SK-N-MC (cell line): ENCODE measurements around the gene SH3RF3.

ENCODE experiments used
- DNase-seq: peaks from one replicate; pipeline ENCODE4 v3.0.0-alpha.2; 2011; ENCODE audit warnings: low read depth, low spot score
- H3K27ac ChIP-seq: fragments of 200-600 bp; sonication (generic); 2 replicates; pipeline ENCODE4 v1.5.1; 2016; ENCODE audit warnings: mixed run types
- H3K36me3 ChIP-seq: fragments of 200-600 bp; sonication (generic); 2 replicates; pipeline ENCODE4 v1.6.1; 2017; ENCODE audit warnings: antibody characterized with exemption, low read length, mixed read lengths; ENCODE audit not compliant: insufficient read depth
- H3K4me3 ChIP-seq: fragments of 200-600 bp; sonication (generic); 2 replicates; pipeline ENCODE4 v1.5.1; 2016
- H3K9ac ChIP-seq: fragments of 200-600 bp; sonication (generic); 2 replicates; pipeline ENCODE4 v1.8.0; 2017; ENCODE audit warnings: mixed run types, mixed read lengths; ENCODE audit not compliant: insufficient read length
- H3K9me3 ChIP-seq: fragments of 200-600 bp; sonication (generic); 2 replicates; pipeline ENCODE4 v1.6.1; 2017; ENCODE audit warnings: low read depth, mild to moderate bottlenecking, antibody characterized with exemption, low read length, moderate library complexity, mixed read lengths
- EZH2 ChIP-seq: fragments of 200-600 bp; sonication (generic); IDR thresholded peaks from one replicate; pipeline ENCODE4 v1.6.1; 2017; ENCODE audit warnings: antibody characterized with exemption
- FOXP2 ChIP-seq: optimal IDR thresholded peaks from 2 replicates; pipeline ENCODE3; 2011; ENCODE audit warnings: mild to moderate bottlenecking, moderate library complexity; ENCODE audit not compliant: insufficient read depth; ENCODE audit errors: extremely low read length, control extremely low read depth
- POLR2AphosphoS5 ChIP-seq: IDR thresholded peaks from 2 replicates; pipeline ENCODE4 v1.6.1; 2012; ENCODE audit warnings: mild to moderate bottlenecking, low read depth, low read length, borderline replicate concordance

Gene SH3RF3

DNA sequence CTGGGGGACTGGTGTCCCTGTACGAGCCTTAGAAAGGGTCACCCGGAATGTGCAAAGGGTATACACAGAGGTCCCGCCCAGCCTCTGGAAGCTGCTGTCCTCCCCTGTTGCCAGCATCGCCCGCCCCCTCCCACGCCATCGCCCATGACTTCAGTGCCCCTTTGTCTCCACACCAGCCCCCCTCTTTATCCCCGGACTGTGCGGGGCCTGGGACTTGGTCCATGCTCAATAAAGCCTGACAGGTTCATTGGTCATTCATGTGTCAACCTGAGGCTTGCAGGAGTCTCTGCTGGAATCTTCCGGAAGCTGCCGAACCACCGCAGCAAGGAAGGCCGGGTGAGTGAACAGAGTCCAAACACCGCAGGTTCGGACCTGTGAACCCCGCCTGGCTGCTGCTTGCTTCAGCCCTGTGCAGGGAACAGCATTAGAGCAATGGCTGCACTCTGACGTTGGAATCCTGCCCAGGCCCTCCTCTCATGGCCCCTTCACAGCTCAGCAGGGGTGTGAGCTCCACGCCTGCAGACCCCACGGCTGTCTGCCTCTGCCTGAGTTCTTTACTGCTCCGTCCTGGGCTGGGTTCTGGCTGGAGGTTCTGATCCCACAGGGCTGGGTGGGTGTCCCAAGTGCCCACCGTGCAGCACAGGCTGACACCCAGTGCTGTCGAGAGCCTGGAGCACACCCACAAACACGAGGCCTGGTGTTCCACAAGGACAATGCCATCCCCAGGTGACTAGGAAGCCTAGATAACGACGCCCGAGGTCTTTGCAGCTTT is 388.3 kb downstream of the SH3RF3 start:
- no peak for TF ChIP-seq POLR2AphosphoS5
- no peak for TF ChIP-seq FOXP2
- TF ChIP-seq EZH2 = no peak
- H3K36me3 ChIP-seq = no peaks in the 10 kb centered on the region
- H3K27ac ChIP-seq = no peak overlapping the region
- H3K9ac ChIP-seq = no peak overlapping the region
- DNase-seq = no peak
- no peak overlapping the region for H3K4me3 ChIP-seq
- no peaks in the 10 kb centered on the region for H3K9me3 ChIP-seq

DNA sequence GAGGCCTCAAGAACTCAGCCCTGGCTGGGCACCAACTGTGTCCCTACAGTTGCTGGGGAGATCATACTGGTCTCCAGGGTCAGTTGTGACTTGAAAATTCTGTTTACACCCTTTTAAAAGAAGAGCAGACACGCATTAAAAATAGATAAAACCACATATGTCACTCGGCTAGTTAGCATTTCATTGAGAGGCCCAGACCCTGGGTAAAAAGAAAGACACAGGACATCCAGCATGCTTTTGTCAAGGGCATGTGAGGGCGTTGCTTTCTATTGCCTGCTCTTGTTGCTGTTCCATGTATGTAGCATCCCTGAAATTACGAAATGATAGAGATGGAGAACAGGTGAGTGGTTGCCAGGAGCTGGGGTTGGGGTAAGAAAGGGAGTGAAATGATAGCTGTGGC is 390.5 kb downstream of the SH3RF3 start:
- Histone ChIP-seq H3K4me3 (no peak overlapping the region), H3K9ac (no peak overlapping the region), H3K9me3 (no peaks in the 10 kb centered on the region), H3K27ac (no peak overlapping the region), H3K36me3 (no peaks in the 10 kb centered on the region)
- TF ChIP-seq FOXP2 = no peak
- TF ChIP-seq EZH2 = no peak
- TF ChIP-seq POLR2AphosphoS5 = no peak
- DNase-seq = no peak

DNA sequence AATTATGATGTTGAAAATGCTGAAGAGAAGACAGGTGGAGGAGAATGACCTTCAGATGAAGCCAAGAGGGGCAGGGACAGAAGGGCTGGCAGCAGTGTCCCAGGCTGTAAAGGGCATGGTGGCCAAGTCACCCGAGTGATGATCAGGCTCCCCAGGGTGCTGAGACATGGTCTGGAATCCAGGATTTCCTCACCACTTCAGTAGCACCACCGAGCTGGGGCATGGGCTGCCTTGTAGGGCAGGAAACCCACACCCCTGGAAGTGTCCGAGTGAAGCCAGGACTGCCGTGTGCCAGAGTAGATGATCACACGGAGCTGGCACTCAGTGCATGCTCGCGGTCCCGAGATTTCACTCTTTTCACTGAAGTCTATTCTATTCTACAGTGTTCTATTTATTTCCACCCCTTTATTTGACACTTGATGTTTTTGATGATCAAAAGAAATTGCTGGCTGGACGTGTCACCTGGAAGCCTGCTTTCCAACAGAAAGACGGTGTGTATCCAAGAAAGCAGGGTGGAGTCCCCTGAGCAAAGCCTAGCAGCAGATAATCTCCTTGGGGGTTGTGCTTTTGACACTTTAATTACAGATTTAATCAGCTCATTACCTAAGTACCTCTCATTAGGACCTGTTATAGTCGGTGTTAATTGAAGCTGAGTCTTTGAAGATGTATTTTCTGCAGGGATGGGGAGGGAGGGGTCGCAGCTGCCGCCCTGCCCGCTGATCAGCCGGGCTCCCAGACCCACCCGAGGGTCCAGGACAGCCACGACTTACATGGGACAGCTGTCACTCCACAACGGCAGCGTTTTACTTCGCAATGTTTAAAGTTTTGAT is 392.4 kb downstream of the SH3RF3 start:
- H3K9ac ChIP-seq = no peak overlapping the region
- H3K9me3 ChIP-seq = no peaks in the 10 kb centered on the region
- no peak overlapping the region for H3K4me3 ChIP-seq
- no peak for DNase-seq
- no peak overlapping the region for H3K27ac ChIP-seq
- H3K36me3 ChIP-seq = no peaks in the 10 kb centered on the region
- TF ChIP-seq EZH2 = no peak
- TF ChIP-seq POLR2AphosphoS5 = no peak
- no peak for TF ChIP-seq FOXP2

DNA sequence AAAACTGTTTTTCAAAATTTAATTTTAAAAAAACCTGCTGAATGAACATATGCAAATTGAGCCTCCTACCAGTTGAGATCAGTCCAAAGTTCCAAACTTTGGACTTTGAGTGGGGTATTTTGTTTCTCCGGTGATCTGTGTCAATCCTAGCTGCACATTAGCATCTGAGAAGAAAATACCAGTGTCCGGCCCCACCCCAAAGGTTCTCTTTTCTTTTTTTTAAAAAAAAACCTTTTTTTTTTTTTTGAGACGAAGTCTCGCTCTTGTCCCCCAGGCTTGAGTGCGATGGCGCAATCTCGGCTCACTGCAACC is 393.0 kb downstream of the SH3RF3 start:
- H3K27ac ChIP-seq = no peak overlapping the region
- no peak overlapping the region for H3K4me3 ChIP-seq
- no peaks in the 10 kb centered on the region for H3K9me3 ChIP-seq
- no peaks in the 10 kb centered on the region for H3K36me3 ChIP-seq
- H3K9ac ChIP-seq = no peak overlapping the region
- no peak for DNase-seq
- TF ChIP-seq FOXP2 = no peak
- no peak for TF ChIP-seq POLR2AphosphoS5
- no peak for TF ChIP-seq EZH2

DNA sequence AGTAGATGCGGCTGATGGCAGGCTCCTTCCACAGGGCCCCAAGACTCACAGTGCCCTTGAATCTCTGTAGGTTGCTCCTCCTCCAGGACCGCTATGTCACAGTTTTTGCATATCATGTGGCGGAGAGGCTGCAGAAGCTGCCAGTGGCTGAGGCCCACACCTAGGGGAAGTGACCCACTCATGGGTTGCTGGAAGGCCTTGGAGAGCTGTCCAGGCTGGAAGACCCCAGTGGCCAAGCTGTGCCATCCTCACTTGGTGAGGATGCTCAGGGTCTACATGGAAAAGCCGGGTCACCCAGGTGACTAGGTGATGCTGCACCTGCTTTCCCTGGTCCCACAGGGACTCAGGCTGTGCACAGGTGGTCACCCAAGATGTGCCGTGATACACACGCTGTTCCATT is 394.1 kb downstream of the SH3RF3 start:
- Histone ChIP-seq H3K9ac (no peak overlapping the region), H3K4me3 (no peak overlapping the region), H3K27ac (no peak overlapping the region), H3K9me3 (no peaks in the 10 kb centered on the region), H3K36me3 (no peaks in the 10 kb centered on the region)
- TF ChIP-seq FOXP2 (no peak), EZH2 (no peak), POLR2AphosphoS5 (no peak)
- no peak for DNase-seq

DNA sequence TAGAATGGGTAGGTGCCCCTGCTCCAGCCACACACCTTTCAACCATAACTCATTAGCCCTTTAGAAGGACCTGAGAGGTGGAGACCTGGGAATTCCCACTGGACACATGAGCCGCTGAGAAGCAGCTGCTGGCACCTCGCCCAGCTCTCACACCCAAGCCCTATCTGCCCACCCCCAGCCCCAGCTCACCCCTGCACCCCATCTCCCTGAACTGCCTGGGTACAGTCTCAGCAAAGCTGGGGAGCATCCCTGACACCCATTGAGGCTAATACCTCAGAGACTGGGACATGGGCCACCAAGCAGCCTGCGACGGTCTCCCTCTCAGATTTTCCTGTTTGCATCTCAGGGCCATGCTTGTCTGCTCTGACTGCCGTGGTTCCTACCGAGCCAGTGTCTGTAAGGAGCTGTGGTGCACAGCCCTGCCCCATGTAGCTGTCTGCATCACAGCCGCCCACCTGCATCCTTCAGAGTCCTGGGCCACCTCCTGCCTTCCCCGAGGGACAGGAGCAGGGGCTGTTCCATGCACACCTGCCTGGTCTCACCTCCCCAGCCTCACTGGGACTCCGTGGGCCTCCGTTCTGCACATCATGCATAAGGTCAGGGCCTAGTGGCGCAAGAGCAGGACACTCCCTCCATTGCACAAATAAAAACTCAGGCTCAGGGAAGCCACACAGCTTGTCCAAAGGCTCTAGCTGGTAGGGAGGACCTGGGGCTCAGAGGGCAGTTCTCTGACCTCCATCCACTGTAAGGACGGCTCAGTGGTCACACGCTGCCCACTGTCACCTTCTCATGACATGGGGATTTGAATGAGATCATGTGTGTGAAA is 394.7 kb downstream of the SH3RF3 start:
- TF ChIP-seq FOXP2 (no peak), POLR2AphosphoS5 (no peak), EZH2 (no peak)
- Histone ChIP-seq H3K9ac (no peak overlapping the region), H3K4me3 (no peak overlapping the region), H3K27ac (no peak overlapping the region), H3K36me3 (no peaks in the 10 kb centered on the region), H3K9me3 (no peaks in the 10 kb centered on the region)
- no peak for DNase-seq

GRCh38 chr2:109525836-109526235 is 396.8 kb downstream of the SH3RF3 start:
- H3K27ac ChIP-seq = no peak overlapping the region
- TF ChIP-seq FOXP2 (no peak), EZH2 (no peak), POLR2AphosphoS5 (no peak)
- DNase-seq = no peak

DNA sequence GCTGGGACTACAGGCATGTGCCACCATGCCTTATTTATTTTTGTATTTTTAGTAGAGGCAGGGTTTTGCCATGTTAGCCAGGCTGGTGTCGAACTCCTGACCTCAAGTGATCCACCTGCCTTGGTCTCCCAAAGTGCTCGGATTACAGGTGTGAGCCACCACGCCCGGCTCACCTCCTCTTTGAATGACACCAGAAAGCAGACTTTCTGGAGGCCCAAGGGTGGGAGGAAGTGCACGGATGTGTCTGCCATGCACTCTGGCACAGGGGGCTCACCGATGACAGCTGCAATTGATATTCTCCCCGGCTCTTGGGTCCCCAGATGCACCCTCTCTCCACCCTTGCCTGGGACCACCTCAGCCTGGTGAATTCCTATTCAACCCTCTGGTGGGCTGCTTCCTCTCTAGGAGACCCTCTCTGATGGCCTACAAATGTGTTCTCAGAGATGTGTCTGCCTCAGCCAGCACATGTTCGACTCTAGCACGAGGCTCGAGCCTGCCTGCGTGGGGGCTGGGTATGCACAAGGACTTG is 397.5 kb downstream of the SH3RF3 start:
- no peak for TF ChIP-seq FOXP2
- no peak for TF ChIP-seq POLR2AphosphoS5
- no peak for TF ChIP-seq EZH2
- Histone ChIP-seq H3K27ac (no peak overlapping the region), H3K4me3 (no peak overlapping the region), H3K9ac (no peak overlapping the region), H3K36me3 (no peaks in the 10 kb centered on the region), H3K9me3 (no peaks in the 10 kb centered on the region)
- no peak for DNase-seq

More at GRCh38 chr2:109525836-109526235, 396.8 kb downstream of the SH3RF3 start:
- Histone ChIP-seq H3K9me3 (no peaks in the 10 kb centered on the region), H3K9ac (no peak overlapping the region), H3K36me3 (no peaks in the 10 kb centered on the region), H3K4me3 (no peak overlapping the region)
